NCI-H1694 treated with DMSO at 0.1 percent for 48 hours (cell line): Measurements from ENCODE around the gene CHST12.
"Not testable (repeated sequence)": the region's sequence is repeated elsewhere in the genome, so short reads cannot be mapped to it uniquely, and the experiment has no call there.

Experiments used
- DNase-seq: peaks from one replicate; lab custom pipeline; 2025; lab: John Stamatoyannopoulos, UW

Gene CHST12

DNA sequence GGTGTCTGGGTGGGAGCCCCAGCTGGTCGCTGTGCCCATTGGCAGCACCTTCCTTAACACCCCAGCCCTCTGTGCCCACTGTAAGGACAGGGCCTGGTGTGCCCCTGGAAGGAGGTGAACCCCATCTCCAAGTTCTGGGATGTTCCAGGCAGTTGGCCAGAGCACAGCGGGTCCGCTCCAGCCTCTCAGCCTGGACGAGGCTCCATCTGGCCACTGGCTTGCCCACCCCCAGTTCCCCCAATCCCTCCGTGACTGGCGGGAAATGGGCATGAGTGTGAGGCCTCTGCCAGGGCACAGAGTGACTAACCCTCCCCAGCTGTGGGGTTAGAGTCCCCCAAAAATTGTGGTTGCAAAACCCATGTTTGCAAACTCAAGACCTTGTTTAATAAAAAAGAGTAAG, 57.2 kb downstream of the CHST12 start:
- no peak for DNase-seq

- no peak for DNase-seq
Measured at GRCh38 chr7:2461268-2462026, 58.0 kb downstream of the CHST12 start.

- no peak for DNase-seq
Measured at GRCh38 chr7:2462731-2463130, 59.3 kb downstream of the CHST12 start.

GRCh38 chr7:2465928-2466327, 62.5 kb downstream of the CHST12 start:
- no peak for DNase-seq

DNA sequence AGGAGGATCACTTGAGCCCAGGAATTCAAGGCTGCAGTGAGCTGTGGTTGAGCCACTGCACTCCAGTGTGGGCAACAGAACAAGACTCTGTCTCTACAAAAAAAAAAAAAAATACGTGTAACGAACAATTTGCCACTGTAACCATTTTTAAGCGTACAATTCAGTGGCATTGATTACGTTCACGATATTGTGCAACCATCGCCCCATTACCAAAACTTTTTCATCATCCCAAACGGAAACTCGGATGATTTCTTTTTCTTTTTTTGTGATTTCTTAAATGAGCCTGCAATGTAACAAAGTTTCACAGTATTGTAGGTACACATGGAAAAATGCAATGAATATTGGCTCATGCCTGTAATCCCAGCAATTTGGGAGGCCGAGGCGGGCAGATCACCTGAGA, 63.3 kb downstream of the CHST12 start:
- no peak for DNase-seq

GRCh38 chr7:2468227-2468626, 64.8 kb downstream of the CHST12 start:
- DNase-seq: no peak

DNA sequence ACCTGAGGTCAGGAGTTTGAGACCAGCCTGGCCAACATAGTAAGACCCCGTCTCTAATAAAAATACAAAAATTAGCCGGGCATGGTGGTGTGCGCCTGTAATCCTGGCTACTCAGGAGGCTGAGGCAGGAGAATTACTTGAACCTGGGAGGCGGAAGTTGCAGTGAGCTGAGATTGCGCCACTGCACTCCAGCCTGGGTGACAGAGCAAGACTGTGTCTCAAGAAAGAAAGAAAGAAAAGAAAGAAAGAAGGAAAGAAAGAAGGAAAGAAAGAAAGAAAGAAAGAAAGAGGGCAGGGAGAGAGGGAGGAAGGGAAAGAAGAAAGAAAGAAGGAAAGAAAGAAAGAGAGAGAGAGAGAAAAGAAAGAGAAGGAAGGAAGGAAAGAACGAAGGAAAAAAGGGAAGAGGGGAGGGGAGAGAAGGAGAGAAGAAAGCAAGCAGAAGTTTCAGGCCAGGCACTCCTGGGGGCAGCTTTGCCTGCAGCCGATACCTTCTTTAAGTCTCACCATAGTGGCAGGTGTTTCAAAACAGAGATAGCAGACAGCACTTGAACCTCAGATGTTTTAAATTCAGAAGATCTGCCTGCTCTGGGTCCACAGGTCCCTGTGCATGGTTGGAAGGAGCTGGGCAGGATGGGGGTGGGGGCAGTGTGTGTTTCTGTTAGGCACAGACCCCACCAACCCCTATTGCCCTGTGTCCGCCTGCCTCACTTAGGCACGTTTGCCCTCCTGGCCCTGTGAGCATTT, 66.2 kb downstream of the CHST12 start:
- not testable (repeated sequence) for DNase-seq

DNA sequence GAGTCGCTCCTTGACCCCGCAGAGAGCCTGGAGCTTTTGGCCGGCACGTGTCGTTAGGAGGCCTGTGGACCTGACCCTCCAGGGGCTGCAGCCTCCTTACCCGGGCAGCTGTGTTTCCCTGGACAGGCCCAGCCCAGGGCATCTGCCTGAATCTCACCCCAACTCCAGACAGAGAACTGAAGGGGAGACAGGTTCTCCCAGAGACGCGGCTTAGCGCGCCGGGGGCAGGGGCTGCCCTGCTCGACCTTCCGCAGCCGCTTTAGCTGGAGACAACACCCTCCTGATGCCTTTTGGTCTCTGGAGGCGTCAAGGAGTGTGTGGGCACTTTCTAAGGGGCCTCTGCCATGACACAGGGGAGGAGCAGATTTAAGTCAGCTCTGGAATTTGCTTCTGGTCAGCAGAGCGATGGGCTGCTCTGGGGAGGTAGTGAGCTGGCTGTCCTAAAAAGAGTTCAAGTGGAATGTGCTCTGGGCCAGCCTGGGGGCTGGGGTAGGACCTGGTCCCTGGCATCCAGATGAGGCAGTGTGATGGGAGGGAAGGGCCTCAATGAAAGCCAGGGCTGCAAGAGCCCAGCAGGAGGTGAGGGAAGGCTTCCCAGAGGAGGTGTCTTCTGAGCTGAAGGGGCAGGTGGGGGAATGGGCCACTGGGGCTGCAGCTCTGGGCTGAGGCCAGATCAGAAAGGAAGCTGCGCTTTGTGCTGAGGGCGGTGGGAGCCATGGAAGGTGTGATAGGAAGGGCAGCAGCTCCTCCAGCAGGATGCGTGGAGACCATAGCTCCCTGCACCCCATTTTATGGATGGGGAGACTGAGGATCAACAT, 67.0 kb downstream of the CHST12 start:
- DNase-seq: no peak

- DNase-seq: no peak
Measured at GRCh38 chr7:2471022-2471329, 67.6 kb downstream of the CHST12 start.

DNA sequence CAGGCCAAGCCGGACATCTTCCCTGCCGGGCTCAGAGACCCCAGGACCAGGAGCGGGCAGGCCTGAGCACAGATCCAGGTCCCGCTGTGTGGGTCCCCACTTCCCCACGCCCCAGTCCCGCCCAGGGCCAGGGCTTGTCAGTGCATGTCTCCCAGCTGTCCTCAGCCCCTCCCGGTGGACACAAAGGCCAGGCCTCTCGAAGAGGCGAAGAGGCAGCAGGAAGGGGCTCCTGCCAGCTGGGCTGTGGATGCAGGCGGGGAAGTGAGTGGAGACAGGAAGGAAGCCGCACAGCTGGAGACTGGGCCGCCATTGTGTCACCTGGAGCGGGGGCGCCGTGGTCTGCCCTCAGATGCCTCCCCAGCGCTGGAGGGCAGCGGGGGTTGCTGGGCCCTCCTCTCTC, 68.0 kb downstream of the CHST12 start:
- no peak for DNase-seq

DNA sequence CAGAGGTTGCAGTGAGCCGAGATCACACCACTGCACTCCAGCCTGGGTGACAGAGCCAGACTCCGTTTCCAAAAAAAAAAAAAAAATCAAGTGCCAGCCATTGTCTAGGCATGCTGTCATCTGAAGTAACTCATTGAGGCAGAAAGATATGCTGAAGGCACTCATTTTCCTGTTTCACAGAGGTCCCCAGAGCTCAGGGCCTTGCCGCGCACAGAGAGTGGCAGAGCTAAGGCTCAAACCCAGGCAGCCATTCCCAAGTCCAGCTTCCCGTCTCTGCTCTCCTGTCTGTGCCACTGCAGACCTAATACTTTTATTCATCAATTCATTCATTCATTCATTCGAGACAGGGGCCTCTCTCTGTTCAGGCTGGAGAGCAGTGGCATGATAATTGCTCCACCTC, 69.3 kb downstream of the CHST12 start:
- peak; percentile 16 for DNase-seq

GRCh38 chr7:2473496-2474180, 70.2 kb downstream of the CHST12 start:
- no peak for DNase-seq

DNA sequence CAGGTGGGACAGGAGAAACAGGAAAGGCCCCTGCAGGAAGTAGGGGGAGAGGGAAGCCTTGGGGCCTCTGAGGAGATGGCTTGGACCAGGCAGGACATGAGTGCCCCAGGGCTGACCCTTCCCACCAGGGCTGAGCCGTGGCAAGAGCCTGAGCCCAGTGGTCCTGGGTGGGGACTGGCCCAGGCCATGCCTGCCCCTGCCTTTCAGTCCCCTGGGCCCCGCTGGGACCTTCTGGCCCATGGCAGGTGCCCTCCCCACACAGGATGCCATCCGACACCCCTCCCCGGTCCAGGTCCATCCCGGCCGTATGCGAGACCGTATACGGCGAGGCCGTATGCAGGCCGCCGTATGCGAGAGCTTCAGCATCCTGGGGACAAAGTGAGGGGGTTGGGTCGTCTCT, 70.8 kb downstream of the CHST12 start:
- no peak for DNase-seq

DNA sequence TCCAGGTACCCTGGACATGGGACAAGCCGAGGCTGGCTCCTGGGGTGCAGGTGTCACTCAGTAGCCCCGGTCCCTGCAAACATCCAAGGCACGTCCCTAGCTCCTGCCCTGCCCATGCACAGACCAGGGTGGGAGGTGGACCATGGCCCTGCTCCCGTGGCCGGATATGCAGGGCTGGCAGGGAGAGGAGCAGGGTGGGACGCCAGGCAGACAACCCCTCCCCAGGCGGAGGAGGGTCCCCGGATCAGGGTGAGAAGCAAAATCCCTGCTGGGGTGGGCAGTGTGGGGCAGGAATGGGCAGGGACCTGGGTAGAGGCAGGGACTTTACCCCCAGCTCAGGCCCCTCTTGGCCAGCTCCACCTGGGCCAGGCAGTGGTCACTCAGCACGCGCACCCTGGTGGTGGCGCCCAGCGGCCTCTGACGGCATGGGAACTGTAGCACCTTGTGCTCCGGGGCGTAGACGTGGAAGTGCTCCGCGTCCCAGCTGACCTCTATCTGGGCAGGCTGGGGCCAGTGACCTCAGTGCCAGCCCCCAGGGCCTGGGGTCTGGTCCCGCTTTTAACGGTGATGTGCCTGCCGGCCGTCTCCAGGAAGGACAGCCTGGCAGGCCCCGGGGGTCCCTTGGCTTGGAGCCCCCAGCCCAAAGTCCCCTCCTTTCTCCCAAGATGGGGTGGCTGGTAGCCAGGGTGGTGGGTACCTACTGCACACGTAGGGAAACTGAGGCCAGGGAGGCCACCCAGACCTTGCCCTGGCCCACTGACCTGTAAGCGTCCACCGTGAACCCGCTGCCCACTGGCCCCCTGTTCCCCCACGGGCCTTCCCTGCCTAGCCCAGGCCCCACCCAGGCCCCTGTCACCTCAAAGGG, 71.6 kb downstream of the CHST12 start:
- no peak for DNase-seq

- no peak for DNase-seq
Measured at GRCh38 chr7:2475678-2476015, 72.2 kb downstream of the CHST12 start.

DNA sequence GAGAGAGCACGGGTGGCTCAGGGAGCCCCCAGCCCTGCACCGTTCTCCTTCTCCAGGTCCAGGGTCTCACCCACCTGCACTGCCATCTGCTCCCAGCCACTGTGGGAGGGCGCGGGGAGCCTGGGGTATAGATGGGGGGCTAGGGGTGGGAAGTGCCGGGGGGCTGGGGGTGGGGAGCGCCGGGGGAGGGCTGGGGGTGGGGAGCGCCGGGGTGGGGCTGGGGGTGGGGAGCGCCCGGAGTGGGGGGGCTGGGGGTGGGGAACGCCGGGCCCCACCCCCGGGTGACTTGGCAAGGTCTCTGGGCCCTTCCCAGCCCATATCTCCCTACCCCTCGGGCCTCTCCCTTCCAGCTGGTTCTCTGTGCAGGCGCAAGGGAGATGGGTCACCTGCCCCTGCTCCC, 72.9 kb downstream of the CHST12 start, which contains the start of gene GRIFIN:
Gene GRIFIN (minus strand): TSS at position 101 of the 400 bp plus-strand sequence. CDS start 15 bp downstream, at position 86.
- DNase-seq: no peak

GRCh38 chr7:2476776-2477446, 73.5 kb downstream of the CHST12 start:
- DNase-seq: no peak

DNA sequence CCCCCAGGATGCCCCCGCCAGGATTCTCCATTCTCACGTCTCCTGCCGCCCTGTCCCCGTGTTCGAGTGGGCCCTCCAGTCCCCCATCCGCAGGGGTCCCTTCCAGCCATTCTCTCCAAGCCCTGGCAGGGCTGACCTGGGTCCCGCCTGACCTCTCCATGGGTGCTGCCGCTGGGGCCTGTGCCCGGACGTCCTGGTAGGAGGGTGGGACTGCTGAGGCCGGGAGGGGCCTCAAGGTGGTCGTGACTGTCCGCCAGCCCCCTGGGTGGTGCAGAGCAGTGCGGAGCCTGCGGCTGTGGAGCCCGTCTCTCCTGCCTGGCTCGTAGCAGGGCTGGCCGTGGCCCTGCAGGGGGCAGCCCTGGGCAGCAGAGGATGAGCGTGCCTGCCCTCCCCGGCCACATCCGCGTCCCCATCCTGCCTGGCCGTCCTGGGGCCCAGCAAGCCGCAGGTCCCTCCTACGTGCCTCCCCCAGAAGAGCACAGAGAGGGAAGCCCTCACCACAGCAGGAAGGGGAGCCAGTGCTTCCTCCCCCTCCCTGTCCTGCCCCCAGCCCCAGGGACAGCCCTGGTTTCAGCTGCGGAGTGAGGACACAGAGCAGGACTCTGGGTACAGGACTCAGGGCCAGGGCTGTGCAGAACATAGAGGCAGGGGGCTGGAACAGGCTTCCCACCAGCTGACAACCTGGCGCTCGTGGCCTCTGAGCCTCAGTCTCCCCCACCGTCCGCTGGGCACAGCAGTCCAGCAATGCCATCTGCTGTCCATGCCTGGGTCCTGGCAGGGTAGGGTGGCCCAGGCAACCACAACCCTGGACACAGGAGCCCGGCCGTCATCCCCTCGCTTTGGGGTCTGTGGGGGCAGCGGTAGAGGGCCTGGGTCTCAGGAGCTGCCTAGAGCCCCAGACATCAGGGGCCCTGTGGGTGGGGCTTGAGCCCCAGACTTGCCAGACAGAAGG, 74.3 kb downstream of the CHST12 start:
- peak; percentile 33 for DNase-seq

DNA sequence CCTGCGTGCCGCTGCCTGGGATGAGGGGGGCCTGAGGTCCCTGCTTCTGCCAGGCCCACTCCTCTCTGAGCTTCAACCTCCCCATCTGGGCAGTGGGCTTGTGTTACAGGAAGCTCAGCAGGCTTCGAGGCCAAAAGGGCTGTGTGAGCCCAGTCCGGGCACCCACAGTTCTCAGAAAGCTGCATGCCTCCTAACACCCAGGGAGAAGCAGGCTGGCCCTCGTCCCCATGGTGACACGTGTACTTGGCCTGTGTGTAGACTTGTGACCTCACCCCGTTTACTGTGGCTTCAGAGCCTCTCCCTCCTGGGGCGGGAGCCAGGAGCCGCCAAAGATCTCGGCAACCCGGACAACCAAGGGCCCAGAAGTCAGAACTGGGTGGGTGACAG, 75.0 kb downstream of the CHST12 start:
- DNase-seq: no peak

DNA sequence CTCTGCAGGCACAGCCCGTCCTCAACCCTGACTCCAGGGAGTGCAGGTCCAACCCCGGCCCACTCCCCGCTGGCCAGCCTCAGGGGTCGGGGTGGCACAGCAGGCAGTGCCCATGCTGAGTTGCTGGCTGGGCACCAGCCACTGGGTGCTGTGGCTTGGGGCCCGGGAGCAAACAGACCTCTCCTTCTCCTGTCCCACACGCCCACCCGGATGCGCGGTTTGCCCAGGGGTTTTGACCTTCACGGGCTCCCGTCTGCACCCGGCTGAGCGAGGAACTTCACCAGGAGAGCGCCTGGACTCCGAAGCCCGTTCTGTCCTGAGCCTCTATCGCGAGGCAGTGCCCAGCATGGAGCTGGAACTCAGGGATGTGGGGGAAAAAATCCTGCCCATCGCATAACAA, 75.4 kb downstream of the CHST12 start:
- no peak for DNase-seq
